HG02571 (cell line): ENCODE measurements around the gene ATP7B.

Experiments used
- ATAC-seq: cut with Tn5 transposase; IDR thresholded peaks from one replicate; pipeline ENCODE4 v1.9.1; 2021; ENCODE audit warnings: mild to moderate bottlenecking, moderate library complexity; ENCODE audit not compliant: unreplicated experiment

Gene ATP7B

GRCh38 chr13:51953347-51954195, 57.7 kb downstream of the ATP7B start:
- no peak for ATAC-seq

GRCh38 chr13:51950722-51951121, 60.5 kb downstream of the ATP7B start:
- ATAC-seq = no peak

GRCh38 chr13:51946163-51946669, 65.0 kb downstream of the ATP7B start:
- no peak for ATAC-seq

- ATAC-seq = no peak
These were observed 66.1 kb downstream of the ATP7B start for GRCh38 chr13:51945149-51945548.

GRCh38 chr13:51944428-51944827, 66.8 kb downstream of the ATP7B start:
- no peak for ATAC-seq

GRCh38 chr13:51943721-51944120, 67.5 kb downstream of the ATP7B start:
- ATAC-seq = no peak

GRCh38 chr13:51942189-51942588, 69.1 kb downstream of the ATP7B start:
- ATAC-seq = no peak

GRCh38 chr13:51938454-51938853, 72.8 kb downstream of the ATP7B start:
- ATAC-seq = no peak

GRCh38 chr13:51937320-51938290, 73.6 kb downstream of the ATP7B start:
- no peak for ATAC-seq

GRCh38 chr13:51935326-51936171, 75.7 kb downstream of the ATP7B start:
- ATAC-seq = no peak

GRCh38 chr13:51934461-51935087, 76.7 kb downstream of the ATP7B start:
- no peak for ATAC-seq

GRCh38 chr13:51933466-51934058, 77.7 kb downstream of the ATP7B start:
- no peak for ATAC-seq

GRCh38 chr13:51932231-51932630, 79.0 kb downstream of the ATP7B start:
- no peak for ATAC-seq

GRCh38 chr13:51931606-51932005, 79.6 kb downstream of the ATP7B start:
- no peak for ATAC-seq

GRCh38 chr13:51929699-51930098, 81.6 kb downstream of the ATP7B start:
- ATAC-seq = no peak

- ATAC-seq = no peak
These were observed 83.0 kb downstream of the ATP7B start for GRCh38 chr13:51928231-51928630.

- no peak for ATAC-seq
These were observed 84.1 kb downstream of the ATP7B start for GRCh38 chr13:51927129-51927528.

GRCh38 chr13:51926528-51926885, 84.7 kb downstream of the ATP7B start:
- ATAC-seq = no peak

- no peak for ATAC-seq
These were observed 85.3 kb downstream of the ATP7B start for GRCh38 chr13:51925865-51926527.
